ENCODE data around the gene INSYN2B.

DNA sequence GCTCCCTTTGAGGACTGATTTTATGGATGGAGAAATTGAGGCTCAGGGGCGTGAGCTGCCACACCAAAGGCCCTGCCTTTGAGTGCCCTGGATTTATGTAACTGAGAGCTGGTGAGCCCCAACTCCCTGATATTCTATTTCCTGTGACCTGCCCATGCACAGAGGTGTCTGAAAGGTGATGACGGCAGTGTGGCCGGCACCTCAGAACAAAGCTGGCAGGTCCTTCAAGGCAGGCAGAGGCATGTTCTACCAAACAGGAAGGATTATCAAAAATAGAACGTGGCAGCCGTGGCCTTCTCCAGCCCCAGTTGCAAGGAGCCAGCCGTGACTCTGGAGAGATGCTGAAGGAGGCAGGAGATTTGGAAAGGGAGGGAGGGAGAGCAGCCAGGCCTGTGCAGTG, 36.2 kb downstream of the INSYN2B start:
- TF ChIP-seq EZH2 (IDR thresholded peaks at IDR 0.05; ENCODE audit: borderline replicate concordance, low read depth, low read length, poor library complexity, severe bottlenecking), result no peak
- TF ChIP-seq, protein P1, sequence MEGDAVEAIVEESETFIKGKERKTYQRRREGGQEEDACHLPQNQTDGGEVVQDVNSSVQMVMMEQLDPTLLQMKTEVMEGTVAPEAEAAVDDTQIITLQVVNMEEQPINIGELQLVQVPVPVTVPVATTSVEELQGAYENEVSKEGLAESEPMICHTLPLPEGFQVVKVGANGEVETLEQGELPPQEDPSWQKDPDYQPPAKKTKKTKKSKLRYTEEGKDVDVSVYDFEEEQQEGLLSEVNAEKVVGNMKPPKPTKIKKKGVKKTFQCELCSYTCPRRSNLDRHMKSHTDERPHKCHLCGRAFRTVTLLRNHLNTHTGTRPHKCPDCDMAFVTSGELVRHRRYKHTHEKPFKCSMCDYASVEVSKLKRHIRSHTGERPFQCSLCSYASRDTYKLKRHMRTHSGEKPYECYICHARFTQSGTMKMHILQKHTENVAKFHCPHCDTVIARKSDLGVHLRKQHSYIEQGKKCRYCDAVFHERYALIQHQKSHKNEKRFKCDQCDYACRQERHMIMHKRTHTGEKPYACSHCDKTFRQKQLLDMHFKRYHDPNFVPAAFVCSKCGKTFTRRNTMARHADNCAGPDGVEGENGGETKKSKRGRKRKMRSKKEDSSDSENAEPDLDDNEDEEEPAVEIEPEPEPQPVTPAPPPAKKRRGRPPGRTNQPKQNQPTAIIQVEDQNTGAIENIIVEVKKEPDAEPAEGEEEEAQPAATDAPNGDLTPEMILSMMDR (conservative IDR thresholded peaks at IDR 0.05; ENCODE audit: low read depth, low read length), result no peak

Measured in A673 (cell line).